Activated naive CD4-positive, alpha-beta T cell treated with anti-CD3 and anti-CD28 coated beads for 36 hours (primary cell): ENCODE data around the gene ZNF483. TPM values are rescaled to one million over a fixed set of nuclear protein-coding genes. Genes with fewer than 3 reads are reported as not detected.
"Not testable (repeated sequence)": the region's sequence is repeated elsewhere in the genome, so short reads cannot be mapped to it uniquely, and the experiment has no call there.

Source experiments
- CTCF ChIA-PET: fragments of 350-600 bp; sonication (Branson Sonifier 250); formaldehyde crosslinking; loops from one replicate; lab custom pipeline; 2021; ENCODE audit warnings: antibody characterized with exemption; lab: Charles Lee
- DNase-seq: peaks from one replicate; pipeline ENCODE4 v3.0.0-alpha.2; 2020
- H3K27ac Mint-ChIP-seq: one replicate; pipeline ENCODE4 v1.8.0; 2021; ENCODE audit warnings: mild to moderate bottlenecking, mixed read lengths
- H3K27me3 Mint-ChIP-seq: one replicate; pipeline ENCODE4 v1.8.0; 2021; ENCODE audit warnings: low read depth, mixed read lengths
- H3K36me3 Mint-ChIP-seq: one replicate; pipeline ENCODE4 v1.8.0; 2021; ENCODE audit warnings: low read depth, mixed read lengths
- H3K4me1 Mint-ChIP-seq: one replicate; pipeline ENCODE4 v1.8.0; 2021; ENCODE audit warnings: low read depth, mixed read lengths
- H3K4me3 Mint-ChIP-seq: one replicate; pipeline ENCODE4 v1.8.0; 2021; ENCODE audit warnings: mild to moderate bottlenecking, moderate library complexity, mixed read lengths
- H3K9me3 Mint-ChIP-seq: one replicate; pipeline ENCODE4 v1.8.0; 2021; ENCODE audit warnings: mixed read lengths
- intact Hi-C: fragments of 100-400 bp; cut with micrococcal nuclease; formaldehyde crosslinking; loops from one replicate; pipeline ENCODE4 v1.15.1; 2023
- total RNA-seq, 2 experiments: library from RNA; stranded (reverse); gene quantifications; one replicate each; pipeline ENCODE4 v1.2.3, GENCODE V29; 2021

Gene ZNF483
- total RNA-seq, 2 experiments from 2014 or later: 2.3 TPM

DNA sequence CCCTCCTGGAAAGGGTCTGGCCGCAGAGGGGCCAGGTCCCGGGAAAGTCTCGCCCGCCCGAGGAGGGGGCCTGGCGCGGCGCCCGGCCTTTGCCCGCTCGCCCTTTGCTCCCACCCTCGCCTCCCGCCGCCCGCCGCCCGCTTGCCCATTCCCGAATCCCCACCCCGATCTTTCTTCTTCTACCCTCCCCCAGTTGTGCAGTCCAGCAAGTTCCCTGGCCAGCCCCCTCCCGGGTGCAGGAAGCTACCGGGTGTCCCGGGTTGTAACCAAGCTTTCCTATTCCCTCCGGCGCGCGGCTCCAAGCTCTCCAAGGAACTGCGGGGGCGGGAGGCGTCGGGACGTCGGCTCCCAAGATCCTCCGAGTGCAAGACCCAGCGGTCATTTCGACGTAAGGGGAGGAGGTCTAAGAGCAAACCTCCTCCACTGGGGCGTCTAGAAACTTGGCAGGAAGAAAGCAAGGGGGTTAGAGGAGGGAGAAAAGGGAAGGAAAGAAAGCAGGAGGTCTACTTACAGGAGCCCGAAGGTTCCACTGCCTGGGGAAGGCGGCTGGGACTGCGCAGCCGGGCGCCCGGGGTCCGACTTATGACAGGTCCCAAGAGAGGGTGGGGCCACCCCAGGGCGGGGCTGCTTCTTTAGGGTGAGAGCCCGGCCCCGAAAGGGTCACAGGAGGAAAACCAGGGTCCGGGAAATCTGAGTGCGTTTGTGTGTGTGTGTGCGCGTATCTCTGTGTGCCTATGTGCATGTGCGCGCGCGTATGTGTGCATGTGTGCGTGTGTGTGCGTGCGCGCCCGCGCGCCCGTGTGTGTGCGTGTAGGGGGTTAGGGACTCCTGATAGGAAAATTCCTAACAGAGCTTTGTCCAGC is 74.3 kb downstream of the ZNF483 start, which contains the start of gene PTGR1:
TSS of gene PTGR1 (minus strand) at position 556 of the 863 bp plus-strand sequence. CDS start 2,225 bp downstream, outside the sequence.
- no peaks in the 10 kb centered on the region for H3K36me3 Mint-ChIP-seq
- peak; percentile 35 for DNase-seq
- CTCF ChIA-PET: interaction anchor here (0.8 to 2.7 kb wide), 8 partner anchors 22 to 1513 kb away, joined by 3 to 24 read pairs (median 7); partner anchors contain the start of gene GNG10
- H3K4me3 Mint-ChIP-seq: peak within 1 kb of the TSS; percentile 80
- peaks cover 12% of the 10 kb centered on the region for H3K4me1 Mint-ChIP-seq
- intact Hi-C loops: loop anchor here (1.0 to 5.0 kb wide), 5 partner anchors 23 to 757 kb away; partner anchors contain the start of gene PTBP3
- no peak within 1 kb of the TSS for H3K27ac Mint-ChIP-seq
- no peaks in the 10 kb centered on the region for H3K9me3 Mint-ChIP-seq
- peaks cover 27% of the 10 kb centered on the region for H3K27me3 Mint-ChIP-seq

GRCh38 chr9:111599955-111600343 is 75.0 kb downstream of the ZNF483 start:
- Mint-ChIP-seq H3K36me3 (no peaks in the 10 kb centered on the region), H3K27me3 (peaks cover 27% of the 10 kb centered on the region), H3K27ac (no peak overlapping the region), H3K9me3 (no peaks in the 10 kb centered on the region), H3K4me1 (peaks cover 12% of the 10 kb centered on the region), H3K4me3 (peak overlapping the region; percentile 80)
- no peak for DNase-seq
- CTCF ChIA-PET: interaction anchor here (0.7 to 1.2 kb wide), 2 partner anchors 88 to 160 kb away, joined by 3 to 4 read pairs; no protein-coding TSS in a partner anchor
- intact Hi-C loops: loop anchor here (1.0 to 5.0 kb wide), 5 partner anchors 23 to 757 kb away; partner anchors contain the start of gene PTBP3

- no peak overlapping the region for H3K27ac Mint-ChIP-seq
- CTCF ChIA-PET: interaction anchor here (0.7 kb wide), 1 partner anchor 689 kb away, joined by 3 read pairs; no protein-coding TSS in a partner anchor
- H3K9me3 Mint-ChIP-seq: no peaks in the 10 kb centered on the region
- H3K36me3 Mint-ChIP-seq: no peaks in the 10 kb centered on the region
- H3K27me3 Mint-ChIP-seq: peaks cover 27% of the 10 kb centered on the region
- no peak overlapping the region for H3K4me3 Mint-ChIP-seq
- DNase-seq: no peak
- peaks cover 12% of the 10 kb centered on the region for H3K4me1 Mint-ChIP-seq
- intact Hi-C loops: no loop called here
Measured at GRCh38 chr9:111601237-111602018, 76.4 kb downstream of the ZNF483 start.

DNA sequence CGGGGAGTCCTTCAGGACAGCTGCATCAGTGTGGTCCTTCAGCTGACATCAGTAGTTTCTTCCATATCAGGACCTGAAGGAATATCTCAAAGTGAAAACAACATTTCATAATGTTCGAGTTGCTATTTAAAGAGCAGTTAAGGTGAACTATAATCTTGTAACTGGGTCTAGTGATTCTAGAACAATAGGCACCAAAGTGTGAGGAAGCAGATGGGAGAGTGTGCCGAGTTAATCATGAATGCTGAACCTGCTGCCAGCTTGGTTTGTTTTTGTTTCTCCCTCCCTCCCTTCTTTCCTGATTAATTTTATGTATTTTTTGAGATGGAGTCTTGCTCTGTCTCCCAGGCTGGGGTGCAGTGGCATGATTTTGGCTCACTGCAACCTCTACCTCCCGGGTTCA is 78.1 kb downstream of the ZNF483 start:
- Mint-ChIP-seq H3K27me3 (peaks cover 21% of the 10 kb centered on the region), H3K9me3 (no peaks in the 10 kb centered on the region), H3K4me3 (no peak overlapping the region), H3K4me1 (peaks cover 10% of the 10 kb centered on the region), H3K36me3 (no peaks in the 10 kb centered on the region), H3K27ac (no peak overlapping the region)
- DNase-seq: no peak
- intact Hi-C loops: no loop called here
- CTCF ChIA-PET: no interaction called here

GRCh38 chr9:111604054-111604615 is 79.2 kb downstream of the ZNF483 start:
- CTCF ChIA-PET: interaction anchor here (0.6 kb wide), 1 partner anchor 10 kb away, joined by 3 read pairs; no protein-coding TSS in a partner anchor
- no peak for DNase-seq

DNA sequence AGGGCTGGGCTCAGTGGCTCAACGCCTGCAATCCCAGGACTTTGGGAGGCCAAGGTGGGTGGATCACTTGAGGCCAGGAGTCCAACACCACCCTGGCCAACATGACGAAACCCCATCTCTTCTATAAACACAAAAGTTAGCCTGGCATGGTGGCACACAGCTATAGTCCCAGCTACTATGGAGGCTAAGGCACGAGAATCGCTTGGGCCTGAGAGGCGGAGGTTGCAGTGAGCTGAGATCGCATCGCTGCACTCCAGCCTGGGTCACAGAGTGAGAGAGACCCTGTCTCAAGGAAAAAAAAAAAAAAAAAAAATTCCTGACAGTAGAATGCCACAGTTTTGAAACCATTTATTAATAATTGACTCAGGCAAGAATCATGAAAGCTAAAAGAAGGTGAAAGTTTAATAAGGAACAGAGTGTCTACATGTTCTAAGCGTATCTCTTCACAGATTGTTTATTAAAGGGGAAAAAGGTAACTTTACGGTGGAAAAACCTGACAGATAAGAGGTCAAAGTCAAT is 80.1 kb downstream of the ZNF483 start:
- H3K4me1 Mint-ChIP-seq: no peaks in the 10 kb centered on the region
- no peaks in the 10 kb centered on the region for H3K36me3 Mint-ChIP-seq
- CTCF ChIA-PET: interaction anchor here (0.7 kb wide), 1 partner anchor 850 kb away, joined by 6 read pairs; no protein-coding TSS in a partner anchor
- intact Hi-C loops: no loop called here
- H3K27ac Mint-ChIP-seq: no peak overlapping the region
- peaks cover 19% of the 10 kb centered on the region for H3K27me3 Mint-ChIP-seq
- H3K4me3 Mint-ChIP-seq: no peak overlapping the region
- H3K9me3 Mint-ChIP-seq: no peaks in the 10 kb centered on the region
- DNase-seq: no peak

More at GRCh38 chr9:111604054-111604615, 79.2 kb downstream of the ZNF483 start:
- Mint-ChIP-seq H3K27me3 (peaks cover 21% of the 10 kb centered on the region), H3K36me3 (no peaks in the 10 kb centered on the region), H3K4me1 (peaks cover 3% of the 10 kb centered on the region), H3K9me3 (no peaks in the 10 kb centered on the region), H3K27ac (no peak overlapping the region), H3K4me3 (no peak overlapping the region)
- intact Hi-C loops: no loop called here

- H3K9me3 Mint-ChIP-seq: no peaks in the 10 kb centered on the region
- no peaks in the 10 kb centered on the region for H3K36me3 Mint-ChIP-seq
- intact Hi-C loops: no loop called here
- CTCF ChIA-PET: interaction anchor here (0.5 to 1.3 kb wide), 5 partner anchors 12 to 519 kb away, joined by 3 to 6 read pairs (median 4); no protein-coding TSS in a partner anchor
- no peak overlapping the region for H3K27ac Mint-ChIP-seq
- H3K4me1 Mint-ChIP-seq: no peaks in the 10 kb centered on the region
- no peak for DNase-seq
- H3K4me3 Mint-ChIP-seq: no peak overlapping the region
- peaks cover 28% of the 10 kb centered on the region for H3K27me3 Mint-ChIP-seq
Measured at GRCh38 chr9:111610149-111610548, 85.2 kb downstream of the ZNF483 start.

GRCh38 chr9:111610845-111611244 is 85.9 kb downstream of the ZNF483 start:
- intact Hi-C loops: no loop called here
- Mint-ChIP-seq H3K27ac (no peak overlapping the region), H3K36me3 (no peaks in the 10 kb centered on the region), H3K27me3 (peaks cover 29% of the 10 kb centered on the region), H3K9me3 (no peaks in the 10 kb centered on the region), H3K4me1 (no peaks in the 10 kb centered on the region), H3K4me3 (no peak overlapping the region)
- CTCF ChIA-PET: interaction anchor here (0.5 to 1.6 kb wide), 3 partner anchors 10 to 476 kb away, joined by 3 to 5 read pairs (median 4); no protein-coding TSS in a partner anchor
- no peak for DNase-seq

DNA sequence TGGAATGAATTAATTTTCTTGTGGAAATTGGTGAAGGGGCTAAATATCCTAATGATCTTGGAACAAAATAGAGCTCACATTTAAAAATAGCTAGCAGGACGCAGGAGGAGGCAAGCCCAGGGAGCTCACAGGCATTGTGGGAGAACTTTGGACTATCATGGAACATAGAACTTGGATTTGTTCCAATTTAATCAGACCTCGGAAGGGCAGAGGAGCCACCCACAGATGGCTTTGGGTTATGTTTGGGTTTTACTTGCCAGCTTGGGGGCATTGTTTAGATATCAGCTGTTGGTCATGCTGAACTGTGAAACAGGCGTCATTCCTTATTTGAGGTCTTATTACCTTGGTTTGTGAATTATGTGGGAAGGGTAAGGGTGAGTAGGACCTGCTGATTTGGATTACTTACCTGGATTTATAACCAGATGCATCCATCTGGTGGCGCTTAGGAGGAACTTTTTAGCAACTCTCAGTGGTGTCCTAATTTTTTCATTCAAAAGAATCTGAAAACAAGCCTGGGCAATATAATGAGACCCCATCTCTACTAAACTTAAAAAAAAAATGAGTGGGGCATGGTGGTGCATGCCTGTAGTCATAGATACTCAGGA is 88.6 kb downstream of the ZNF483 start:
- Mint-ChIP-seq H3K36me3 (no peaks in the 10 kb centered on the region), H3K4me1 (no peaks in the 10 kb centered on the region), H3K4me3 (no peak overlapping the region), H3K27me3 (peaks cover 29% of the 10 kb centered on the region), H3K27ac (no peak overlapping the region), H3K9me3 (no peaks in the 10 kb centered on the region)
- intact Hi-C loops: no loop called here
- CTCF ChIA-PET: interaction anchor here (0.8 to 1.0 kb wide), 2 partner anchors 15 to 31 kb away, joined by 3 read pairs; no protein-coding TSS in a partner anchor
- DNase-seq: no peak

DNA sequence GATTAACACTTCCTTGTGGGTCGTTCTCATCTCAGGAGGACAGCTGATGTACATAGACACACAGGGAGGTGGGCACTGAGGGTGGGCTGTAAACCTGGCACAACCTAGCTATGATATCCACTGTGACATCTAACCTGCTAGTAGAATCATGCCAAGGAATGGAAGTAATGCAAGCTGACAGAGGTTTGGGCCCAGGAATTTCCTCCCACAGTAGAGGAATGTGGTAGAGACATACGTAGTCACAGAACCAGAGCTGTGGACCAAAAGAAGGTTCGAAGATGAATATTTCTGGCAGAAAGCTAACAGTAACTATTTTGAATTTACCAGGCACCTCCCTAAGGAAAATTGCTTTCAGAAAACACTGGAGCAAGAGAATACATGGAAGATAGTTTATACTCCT is 90.9 kb downstream of the ZNF483 start:
- no peak for DNase-seq
- Mint-ChIP-seq H3K9me3 (no peaks in the 10 kb centered on the region), H3K36me3 (no peaks in the 10 kb centered on the region), H3K27ac (no peak overlapping the region), H3K4me3 (no peak overlapping the region), H3K27me3 (peaks cover 15% of the 10 kb centered on the region), H3K4me1 (no peaks in the 10 kb centered on the region)
- intact Hi-C loops: no loop called here
- CTCF ChIA-PET: interaction anchor here (0.7 kb wide), 1 partner anchor 142 kb away, joined by 3 read pairs; no protein-coding TSS in a partner anchor

DNA sequence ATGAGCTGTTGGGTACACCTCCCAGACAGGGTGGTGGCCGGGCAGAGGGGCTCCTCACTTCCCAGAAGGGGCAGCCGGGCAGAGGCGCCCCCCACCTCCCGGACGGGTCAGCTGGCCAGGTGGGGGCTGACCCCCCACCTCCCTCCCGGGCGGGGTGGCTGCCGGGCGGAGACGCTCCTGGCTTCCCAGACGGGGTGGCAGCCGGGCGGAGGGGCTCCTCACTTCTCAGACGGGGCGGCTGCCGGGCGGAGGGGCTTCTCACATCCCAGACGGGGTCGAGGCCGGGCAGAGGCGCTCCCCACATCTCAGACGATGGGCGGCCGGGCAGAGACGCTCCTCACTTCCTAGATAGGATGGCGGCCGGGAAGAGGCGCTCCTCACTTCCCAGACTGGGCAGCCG is 92.4 kb downstream of the ZNF483 start:
- H3K4me3 Mint-ChIP-seq, intact Hi-C loops, H3K36me3 Mint-ChIP-seq, DNase-seq, H3K4me1 Mint-ChIP-seq, H3K27ac Mint-ChIP-seq, H3K9me3 Mint-ChIP-seq, CTCF ChIA-PET: not testable (repeated sequence)
- peaks cover 20% of the 10 kb centered on the region for H3K27me3 Mint-ChIP-seq
